H1 (cell line): ENCODE results near the gene LRRC17. TPM values are rescaled to one million over a fixed set of nuclear protein-coding genes. Genes with fewer than 3 reads are reported as not detected.

Experiments
- CTCF ChIA-PET: fragments of 300-600 bp; sonication (Branson Sonifier 250); formaldehyde crosslinking; loops from one replicate; lab custom pipeline; 2021; ENCODE audit not compliant: partially characterized antibody; lab: Charles Lee
- POLR2A ChIA-PET: fragments of 300-600 bp; sonication (Branson Sonifier 250); formaldehyde crosslinking; loops from one replicate; lab custom pipeline; 2021; ENCODE audit warnings: inconsistent platforms; ENCODE audit not compliant: partially characterized antibody; lab: Charles Lee
- DNase-seq, 2 experiments: peaks; one replicate each; pipeline versions ENCODE4 v3.0.0 to v3.0.0-alpha.2; 2010 to 2022; ENCODE audit warnings: low spot score in 2 of 2, low read depth in 1 of 2, mixed read lengths in 1 of 2
- FAIRE-seq: peaks from 2 replicates; lab custom pipeline; 2011; peaks lifted over from hg19 to GRCh38; lab: Jason Lieb, UNC
- H2AFZ ChIP-seq: 2 replicates; pipeline ENCODE4 v1.8.1; 2012; ENCODE audit warnings: low read length, inconsistent platforms
- H2AK5ac ChIP-seq: 2 replicates; pipeline ENCODE4 v1.6.1; 2013; ENCODE audit warnings: low read depth, low read length
- H2BK120ac ChIP-seq: replicated peaks from 2 replicates; pipeline ENCODE3; 2013; ENCODE audit warnings: low read depth, low read length, inconsistent platforms
- H2BK12ac ChIP-seq: 2 replicates; pipeline ENCODE4 v1.6.1; 2013; ENCODE audit warnings: low read depth, low read length
- H2BK15ac ChIP-seq: 2 replicates; pipeline ENCODE4 v1.6.1; 2013; ENCODE audit warnings: low read length
- H2BK20ac ChIP-seq: 2 replicates; pipeline ENCODE4 v1.6.1; 2013; ENCODE audit warnings: low read length
- H2BK5ac ChIP-seq: 2 replicates; pipeline ENCODE4 v1.6.1; 2013; ENCODE audit warnings: low read depth, low read length
- H3K14ac ChIP-seq: 2 replicates; pipeline ENCODE4 v1.6.1; 2013; ENCODE audit warnings: inconsistent platforms; ENCODE audit not compliant: insufficient read length
- H3K18ac ChIP-seq: 2 replicates; pipeline ENCODE4 v1.6.1; 2013; ENCODE audit warnings: low read length; ENCODE audit errors: extremely low read depth
- H3K23ac ChIP-seq: 2 replicates; pipeline ENCODE4 v1.6.1; 2013; ENCODE audit warnings: inconsistent platforms; ENCODE audit not compliant: insufficient read length
- H3K23me2 ChIP-seq: 2 replicates; pipeline ENCODE4 v1.6.1; 2013; ENCODE audit warnings: low read depth, low read length
- H3K27ac ChIP-seq: 2 replicates; pipeline ENCODE4 v1.6.1; 2011; ENCODE audit warnings: low read depth, low read length, inconsistent platforms
- H3K27me3 ChIP-seq, 4 experiments: replicated peaks in 1 of 4; 1 replicate in 1 of 4; 2 replicates in 3 of 4; pipeline versions ENCODE4 v1.6.1 to v1.8.1; 2011 to 2013; ENCODE audit warnings: low read length in 3 of 4, mild to moderate bottlenecking in 3 of 4, inconsistent platforms in 2 of 4, mixed read lengths in 2 of 4, moderate library complexity in 1 of 4; ENCODE audit not compliant: control insufficient read depth in 3 of 4, insufficient read depth in 3 of 4; ENCODE audit errors: extremely low read depth in 1 of 4
- H3K36me3 ChIP-seq, 4 experiments: 2 replicates each; pipeline versions ENCODE4 v1.6.1 to v1.8.1; 2011 to 2013; ENCODE audit warnings: mild to moderate bottlenecking in 4 of 4, low read length in 3 of 4, moderate library complexity in 2 of 4, control low read depth in 1 of 4, inconsistent platforms in 1 of 4; ENCODE audit not compliant: insufficient read depth in 4 of 4, control insufficient read depth in 2 of 4
- H3K4ac ChIP-seq: replicated peaks from 2 replicates; pipeline ENCODE3; 2013; ENCODE audit warnings: low read length, low read depth, mixed read lengths, inconsistent platforms; ENCODE audit not compliant: insufficient read length
- H3K4me1 ChIP-seq, 4 experiments: replicated peaks in 1 of 4; 1 replicate in 1 of 4; 2 replicates in 3 of 4; pipeline versions ENCODE4 v1.6.1 to v1.8.1; 2011 to 2013; ENCODE audit warnings: low read length in 3 of 4, inconsistent platforms in 2 of 4, mixed read lengths in 1 of 4; ENCODE audit not compliant: insufficient read depth in 4 of 4, control insufficient read depth in 3 of 4
- H3K4me2 ChIP-seq, 2 experiments: 2 replicates each; pipeline versions ENCODE4 v1.6.1 to v1.8.1; 2011 to 2013; ENCODE audit warnings: low read depth in 2 of 2, low read length in 2 of 2, control low read depth in 1 of 2, inconsistent platforms in 1 of 2, mild to moderate bottlenecking in 1 of 2; ENCODE audit not compliant: insufficient read depth in 1 of 2
- H3K4me3 ChIP-seq, 4 experiments: fragments of 200-600, 300-600 bp in 1 of 4; sonication (generic), shearing (Covaris generic), sonication (Bioruptor Twin) in 1 of 4; 2 replicates each; pipeline versions ENCODE4 v1.5.1 to v1.8.1; 2011 to 2016; ENCODE audit warnings: low read length in 4 of 4, low read depth in 3 of 4, control low read depth in 2 of 4, inconsistent platforms in 2 of 4, mild to moderate bottlenecking in 2 of 4, mixed read lengths in 1 of 4, moderate library complexity in 1 of 4; ENCODE audit not compliant: insufficient read depth in 2 of 4; ENCODE audit errors: extremely low read depth in 1 of 4
- H3K56ac ChIP-seq: replicated peaks from 2 replicates; pipeline ENCODE3; 2013; ENCODE audit warnings: low read depth, mild to moderate bottlenecking, mixed read lengths, low read length, inconsistent platforms; ENCODE audit not compliant: insufficient read length
- H3K79me1 ChIP-seq: 2 replicates; pipeline ENCODE4 v1.6.1; 2013; ENCODE audit warnings: low read depth, low read length, control low read depth
- H3K79me2 ChIP-seq, 2 experiments: 2 replicates each; pipeline versions ENCODE4 v1.6.1 to v1.8.1; 2012 to 2013; ENCODE audit warnings: low read length in 2 of 2, mild to moderate bottlenecking in 2 of 2, inconsistent platforms in 1 of 2; ENCODE audit not compliant: insufficient read depth in 2 of 2, control insufficient read depth in 1 of 2
- H3K9ac ChIP-seq, 4 experiments: replicated peaks in 1 of 4; 1 replicate in 1 of 4; 2 replicates in 3 of 4; pipeline versions ENCODE4 v1.6.1 to v1.8.1; 2011 to 2013; ENCODE audit warnings: low read depth in 3 of 4, low read length in 3 of 4, control low read depth in 2 of 4, mild to moderate bottlenecking in 2 of 4, moderate library complexity in 2 of 4, inconsistent platforms in 1 of 4; ENCODE audit errors: extremely low read depth in 1 of 4
- H3K9me3 ChIP-seq, 2 experiments: 2 replicates each; pipeline versions ENCODE4 v1.6.1 to v1.8.1; 2012 to 2013; ENCODE audit warnings: mild to moderate bottlenecking in 2 of 2, moderate library complexity in 2 of 2, control low read depth in 1 of 2, inconsistent platforms in 1 of 2, low read depth in 1 of 2, low read length in 1 of 2, mixed read lengths in 1 of 2; ENCODE audit not compliant: insufficient read depth in 2 of 2
- H4K20me1 ChIP-seq, 2 experiments: replicated peaks in 1 of 2; 2 replicates each; pipeline versions ENCODE3 to v1.8.1; 2011 to 2013; ENCODE audit warnings: inconsistent platforms in 2 of 2, low read length in 2 of 2, mild to moderate bottlenecking in 1 of 2; ENCODE audit not compliant: insufficient read depth in 2 of 2, control insufficient read depth in 1 of 2
- H4K5ac ChIP-seq: 2 replicates; pipeline ENCODE4 v1.6.1; 2013; ENCODE audit warnings: low read length, low read depth, mixed read lengths, inconsistent platforms; ENCODE audit not compliant: insufficient read length
- H4K8ac ChIP-seq: 2 replicates; pipeline ENCODE4 v1.8.0; 2013; ENCODE audit warnings: mild to moderate bottlenecking, moderate library complexity, low read length, inconsistent platforms; ENCODE audit not compliant: insufficient read depth; ENCODE audit errors: extremely low read depth
- H4K91ac ChIP-seq: replicated peaks from 2 replicates; pipeline ENCODE3; 2013; ENCODE audit warnings: low read length, mixed read lengths, inconsistent platforms; ENCODE audit not compliant: insufficient read length
- BACH1 ChIP-seq: IDR thresholded peaks from 2 replicates; pipeline ENCODE4 v1.6.1; 2012; ENCODE audit warnings: low read length, improper control_type of control experiment
- BCL11A ChIP-seq, 2 experiments: IDR thresholded peaks; one replicate each; pipeline ENCODE4 v1.6.1; 2011; ENCODE audit warnings: low read depth in 2 of 2, low read length in 2 of 2, mild to moderate bottlenecking in 2 of 2
- CEBPB ChIP-seq: IDR thresholded peaks from 2 replicates; pipeline ENCODE4 v1.6.1; 2012; ENCODE audit warnings: low read depth, low read length
- CREB1 ChIP-seq: IDR thresholded peaks from 2 replicates; pipeline ENCODE4 v1.6.1; 2012; ENCODE audit warnings: inconsistent platforms
- HDAC2 ChIP-seq, 2 experiments: fragments of 300-600 bp in 1 of 2; sonication (generic) in 1 of 2; IDR thresholded peaks; 2 replicates each; pipeline ENCODE4 v1.6.1; 2011 to 2012; ENCODE audit warnings: low read depth in 2 of 2, low read length in 2 of 2, mild to moderate bottlenecking in 2 of 2, moderate library complexity in 2 of 2, borderline replicate concordance in 1 of 2, inconsistent platforms in 1 of 2
- NANOG ChIP-seq: IDR thresholded peaks from 2 replicates; pipeline ENCODE4 v1.6.1; 2011; ENCODE audit warnings: low read length, low read depth, mild to moderate bottlenecking, inconsistent platforms; ENCODE audit not compliant: insufficient read depth, poor library complexity, severe bottlenecking
- RXRA ChIP-seq: IDR thresholded peaks from 2 replicates; pipeline ENCODE4 v1.6.1; 2011; ENCODE audit warnings: low read depth, mild to moderate bottlenecking, low read length, moderate library complexity; ENCODE audit not compliant: insufficient read depth
- SAP30 ChIP-seq: fragments of 300-600 bp; sonication (generic); IDR thresholded peaks from 2 replicates; pipeline ENCODE4 v1.7.1; 2012; ENCODE audit warnings: low read length, moderate library complexity, mild to moderate bottlenecking, inconsistent platforms; ENCODE audit not compliant: insufficient read depth, insufficient replicate concordance
- TAF1 ChIP-seq: IDR thresholded peaks from 2 replicates; pipeline ENCODE4 v1.6.1; 2011; ENCODE audit warnings: mild to moderate bottlenecking, low read depth, low read length
- TEAD4 ChIP-seq: IDR thresholded peaks from 2 replicates; pipeline ENCODE4 v1.6.1; 2012; ENCODE audit warnings: low read depth, low read length, inconsistent platforms, mixed read lengths
- YY1 ChIP-seq: IDR thresholded peaks from 2 replicates; pipeline ENCODE4 v1.6.1; 2011; ENCODE audit warnings: low read depth, mild to moderate bottlenecking, low read length
- WGBS, 2 experiments: shearing (Covaris generic) in 1 of 2; methylation state at CpG; one replicate each; pipeline versions ENCODE4 v1.1.6 to v1.1.7; 2013 to 2015; ENCODE audit warnings: low lambda C conversion rate in 2 of 2, mixed read lengths in 2 of 2, inconsistent platforms in 1 of 2, low coverage in 1 of 2, missing lambda C conversion rate in 1 of 2; ENCODE audit not compliant: insufficient replicate concordance in 2 of 2, insufficient coverage in 1 of 2, insufficient read length in 1 of 2; ENCODE audit errors: extremely low coverage in 1 of 2, missing lambda C conversion rate in 1 of 2; 5-methylcytosine and 5-hydroxymethylcytosine counted together
- polyA plus RNA-seq, 7 experiments: library from polyadenylated mRNA; depleted of rRNA in 3 of 7; stranded (reverse) in 5 of 7; unstranded in 2 of 7; fragments of >200 nt in 5 of 7; fragments of 200-250 nt in 2 of 7; gene quantifications; 1 replicate in 5 of 7; 2 replicates in 1 of 7; 4 replicates in 1 of 7; pipeline versions ENCODE4 v1.2.1 to v1.2.3, GENCODE V29; 2011 to 2013; ENCODE audit warnings: missing spikeins in 2 of 7, mixed read lengths in 2 of 7
- total RNA-seq: library from RNA; stranded (reverse); fragmentation: NEBNext Ultra II Directional; extraction: Animal tissue kit (Norgen Biotek cat#: 25700); gene quantifications from 2 replicates; pipeline ENCODE4 v1.2.1, GENCODE V29; 2021
- TF ChIP-seq, protein P1 (sequence below): IDR thresholded peaks from 2 replicates; pipeline ENCODE4 v1.6.1; 2012; ENCODE audit warnings: inconsistent platforms

The LRRC17 gene
- total and polyA plus RNA-seq, 2 of the 8 experiments (the other 6 are each of a cell fraction or from before 2014, with no cell fraction given), result 3.0 TPM

DNA sequence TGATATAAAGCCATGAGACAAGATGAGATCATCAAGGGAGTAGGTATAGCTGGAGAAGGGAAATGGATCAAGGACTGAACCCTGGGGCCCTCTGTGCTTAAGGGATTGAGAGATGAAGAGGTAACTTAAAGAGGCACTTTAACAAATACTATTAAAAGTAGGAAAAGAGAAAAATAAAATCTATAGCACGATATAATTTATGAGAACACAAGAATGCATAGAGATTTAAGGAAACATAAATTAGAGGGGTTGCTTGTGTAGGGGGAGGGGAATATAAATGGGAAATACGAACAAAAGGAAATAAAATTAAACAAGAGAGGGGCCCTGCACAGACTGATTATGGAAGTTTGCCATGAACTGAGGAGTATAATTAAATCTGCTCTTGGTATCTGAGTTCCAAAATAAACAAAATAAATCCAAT, 15.6 kb upstream of the LRRC17 start:
- Histone ChIP-seq H2AFZ (no peak overlapping the region), H4K8ac (no peak overlapping the region), H3K4me3 (no peak overlapping the region), H2BK120ac (no peak overlapping the region), H3K56ac (no peak overlapping the region), H4K91ac (no peak overlapping the region), H3K14ac (no peak overlapping the region), H3K4me1 (no peaks in the 10 kb centered on the region), H3K4ac (no peak overlapping the region), H3K79me1 (no peaks in the 10 kb centered on the region), H2BK15ac (no peak overlapping the region), H3K18ac (no peak overlapping the region), H2BK20ac (no peak overlapping the region), H4K20me1 (no peaks in the 10 kb centered on the region), H3K9ac (no peak overlapping the region), H3K23me2 (no peaks in the 10 kb centered on the region), H3K23ac (no peak overlapping the region), H3K79me2 (no peaks in the 10 kb centered on the region), H2BK5ac (no peak overlapping the region), H4K5ac (no peak overlapping the region), H3K9me3 (no peaks in the 10 kb centered on the region), H3K36me3 (no peaks in the 10 kb centered on the region), H3K4me2 (no peak overlapping the region), H2BK12ac (no peak overlapping the region), H3K27me3 (no peaks in the 10 kb centered on the region; a peak in 1 of 7 replicates), H2AK5ac (no peak overlapping the region), H3K27ac (no peak overlapping the region)
- DNase-seq, result no peak
- POLR2A ChIA-PET, result no interaction called here
- no peak for FAIRE-seq
- 89% methylated on average over 2 of the region's 2 CpGs; no CpG with 5 or more reads in 1 of the 2 experiments for WGBS, 2 experiments
- CTCF ChIA-PET, result no interaction called here
- no peak for TF ChIP-seq NANOG
- TF ChIP-seq, protein P1, sequence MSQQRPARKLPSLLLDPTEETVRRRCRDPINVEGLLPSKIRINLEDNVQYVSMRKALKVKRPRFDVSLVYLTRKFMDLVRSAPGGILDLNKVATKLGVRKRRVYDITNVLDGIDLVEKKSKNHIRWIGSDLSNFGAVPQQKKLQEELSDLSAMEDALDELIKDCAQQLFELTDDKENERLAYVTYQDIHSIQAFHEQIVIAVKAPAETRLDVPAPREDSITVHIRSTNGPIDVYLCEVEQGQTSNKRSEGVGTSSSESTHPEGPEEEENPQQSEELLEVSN, result no peak
- TF ChIP-seq YY1, result no peak
- no peak for TF ChIP-seq CREB1
- no peak for TF ChIP-seq BACH1
- TF ChIP-seq TAF1, result no peak
- TF ChIP-seq RXRA, result no peak
- no peak for TF ChIP-seq SAP30
- no peak for TF ChIP-seq HDAC2 (IDR thresholded peaks at IDR 0.05; ENCODE audit: borderline replicate concordance in 1 of 2, low read depth in 2 of 2, low read length in 2 of 2)
- no peak for TF ChIP-seq TEAD4
- no peak for TF ChIP-seq CEBPB
- no peak for TF ChIP-seq BCL11A (IDR thresholded peaks at IDR 0.05; ENCODE audit: low read depth in 2 of 2, low read length in 2 of 2)
